ENCODE data around the gene FGF3. TPM values are rescaled to one million over a fixed set of nuclear protein-coding genes. Genes with fewer than 3 reads are reported as not detected.

The FGF3 gene
- total RNA-seq, 1 donor from 2014 or later = not detected

DNA sequence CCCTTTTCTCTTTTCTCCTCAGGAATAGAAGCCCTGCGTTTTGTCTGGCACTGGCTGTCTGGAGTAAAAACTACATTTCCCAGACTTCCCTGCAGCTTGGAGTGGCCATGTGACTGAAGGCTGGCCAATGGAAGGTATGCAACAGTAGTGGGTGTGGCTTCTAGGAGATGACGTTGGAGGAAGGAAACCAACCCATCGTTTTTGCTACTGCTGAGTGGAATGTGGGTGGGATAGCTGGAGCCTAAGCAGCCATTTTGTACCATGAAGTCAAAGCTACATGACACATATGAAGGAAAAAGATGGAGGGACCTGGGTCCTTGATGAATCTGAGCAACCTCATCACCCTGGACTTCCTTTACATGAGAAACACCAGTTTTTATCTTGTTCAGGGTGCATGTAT lies 19.6 kb downstream of the FGF3 start:
- no peaks in the 10 kb centered on the region for H3K27me3 Mint-ChIP-seq (ENCODE audit: low read depth)
- no peaks in the 10 kb centered on the region for H3K9me3 Mint-ChIP-seq
- no peak overlapping the region for H3K4me3 Mint-ChIP-seq
- H3K27ac Mint-ChIP-seq (ENCODE audit: unreplicated experiment) = no peak overlapping the region
- H3K36me3 Mint-ChIP-seq (ENCODE audit: low read depth) = no peaks in the 10 kb centered on the region
- TF ChIP-seq, protein P1, sequence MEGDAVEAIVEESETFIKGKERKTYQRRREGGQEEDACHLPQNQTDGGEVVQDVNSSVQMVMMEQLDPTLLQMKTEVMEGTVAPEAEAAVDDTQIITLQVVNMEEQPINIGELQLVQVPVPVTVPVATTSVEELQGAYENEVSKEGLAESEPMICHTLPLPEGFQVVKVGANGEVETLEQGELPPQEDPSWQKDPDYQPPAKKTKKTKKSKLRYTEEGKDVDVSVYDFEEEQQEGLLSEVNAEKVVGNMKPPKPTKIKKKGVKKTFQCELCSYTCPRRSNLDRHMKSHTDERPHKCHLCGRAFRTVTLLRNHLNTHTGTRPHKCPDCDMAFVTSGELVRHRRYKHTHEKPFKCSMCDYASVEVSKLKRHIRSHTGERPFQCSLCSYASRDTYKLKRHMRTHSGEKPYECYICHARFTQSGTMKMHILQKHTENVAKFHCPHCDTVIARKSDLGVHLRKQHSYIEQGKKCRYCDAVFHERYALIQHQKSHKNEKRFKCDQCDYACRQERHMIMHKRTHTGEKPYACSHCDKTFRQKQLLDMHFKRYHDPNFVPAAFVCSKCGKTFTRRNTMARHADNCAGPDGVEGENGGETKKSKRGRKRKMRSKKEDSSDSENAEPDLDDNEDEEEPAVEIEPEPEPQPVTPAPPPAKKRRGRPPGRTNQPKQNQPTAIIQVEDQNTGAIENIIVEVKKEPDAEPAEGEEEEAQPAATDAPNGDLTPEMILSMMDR (conservative IDR thresholded peaks at IDR 0.05) = no peak
- no peaks in the 10 kb centered on the region for H3K4me1 Mint-ChIP-seq
- no peak for DNase-seq (ENCODE audit: low read depth, low spot score)

DNA sequence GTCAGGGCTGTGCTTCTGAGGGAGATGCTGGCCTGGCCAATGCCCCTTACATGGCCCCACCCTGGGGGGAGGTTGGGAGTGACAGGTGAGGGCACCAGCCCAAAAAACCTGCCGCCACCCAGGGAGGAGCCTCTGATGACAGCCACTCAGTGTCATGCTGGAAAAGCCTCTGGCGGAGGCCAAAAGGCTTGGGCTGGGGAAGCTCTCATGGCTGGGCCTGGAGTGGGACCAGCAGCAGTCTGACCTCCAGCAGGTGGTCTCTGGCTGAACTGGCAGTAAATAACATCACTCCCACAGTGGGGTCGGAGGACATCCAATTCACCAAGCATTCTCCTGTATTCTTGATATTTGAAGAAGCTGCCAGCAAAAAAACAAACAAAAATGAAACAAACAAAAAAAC lies 20.1 kb downstream of the FGF3 start:
- Mint-ChIP-seq H3K36me3 (ENCODE audit: low read depth) (no peaks in the 10 kb centered on the region), H3K9me3 (no peaks in the 10 kb centered on the region), H3K27ac (ENCODE audit: unreplicated experiment) (no peak overlapping the region), H3K4me1 (no peaks in the 10 kb centered on the region), H3K27me3 (ENCODE audit: low read depth) (no peaks in the 10 kb centered on the region), H3K4me3 (no peak overlapping the region)
- TF ChIP-seq, protein P1 (conservative IDR thresholded peaks at IDR 0.05) = no peak
- no peak for DNase-seq (ENCODE audit: low read depth, low spot score)

- H3K36me3 Mint-ChIP-seq (ENCODE audit: low read depth) = no peaks in the 10 kb centered on the region
- no peak overlapping the region for H3K27ac Mint-ChIP-seq (ENCODE audit: unreplicated experiment)
- TF ChIP-seq, protein P1 (conservative IDR thresholded peaks at IDR 0.05) = no peak
- no peaks in the 10 kb centered on the region for H3K27me3 Mint-ChIP-seq (ENCODE audit: low read depth)
- no peaks in the 10 kb centered on the region for H3K4me1 Mint-ChIP-seq
- H3K9me3 Mint-ChIP-seq = no peaks in the 10 kb centered on the region
- no peak overlapping the region for H3K4me3 Mint-ChIP-seq
- no peak for DNase-seq (ENCODE audit: low read depth, low spot score)
Measured at GRCh38 chr11:69797737-69798528, 21.3 kb downstream of the FGF3 start.

GRCh38 chr11:69797156-69797555 lies 22.1 kb downstream of the FGF3 start:
- DNase-seq (ENCODE audit: low read depth, low spot score) = no peak
- TF ChIP-seq, protein P1 (conservative IDR thresholded peaks at IDR 0.05) = no peak
- Mint-ChIP-seq H3K4me3 (no peak overlapping the region), H3K4me1 (no peaks in the 10 kb centered on the region), H3K27me3 (ENCODE audit: low read depth) (no peaks in the 10 kb centered on the region), H3K36me3 (ENCODE audit: low read depth) (no peaks in the 10 kb centered on the region), H3K27ac (ENCODE audit: unreplicated experiment) (no peak overlapping the region), H3K9me3 (no peaks in the 10 kb centered on the region)

GRCh38 chr11:69796063-69796462 lies 23.2 kb downstream of the FGF3 start:
- no peaks in the 10 kb centered on the region for H3K4me1 Mint-ChIP-seq
- TF ChIP-seq, protein P1 (conservative IDR thresholded peaks at IDR 0.05) = no peak
- peak overlapping the region; percentile 75 for H3K27ac Mint-ChIP-seq (ENCODE audit: unreplicated experiment)
- no peaks in the 10 kb centered on the region for H3K27me3 Mint-ChIP-seq (ENCODE audit: low read depth)
- no peaks in the 10 kb centered on the region for H3K36me3 Mint-ChIP-seq (ENCODE audit: low read depth)
- DNase-seq (ENCODE audit: low read depth, low spot score) = no peak
- H3K4me3 Mint-ChIP-seq = no peak overlapping the region
- no peaks in the 10 kb centered on the region for H3K9me3 Mint-ChIP-seq

All from neural crest cell (in vitro differentiated cells).